GM18505 (cell line): Measurements from ENCODE around the gene ST7.
A peak's percentile ranks its signal among the peaks of the same experiment; 100 is the strongest.

Experiments
- ATAC-seq: cut with Tn5 transposase; IDR thresholded peaks from one replicate; pipeline ENCODE4 v1.9.1; 2021; ENCODE audit not compliant: unreplicated experiment
- POLR2A ChIP-seq: IDR thresholded peaks from 4 replicates; pipeline ENCODE4 v1.6.1; 2011; ENCODE audit warnings: borderline replicate concordance; ENCODE audit not compliant: insufficient read depth, insufficient read length; ENCODE audit errors: extremely low read depth

The ST7 gene

GRCh38 chr7:117012284-117012683, 59.0 kb downstream of the ST7 start:
- TF ChIP-seq POLR2A, result no peak
- ATAC-seq, result peak; percentile 7

- no peak for TF ChIP-seq POLR2A
- ATAC-seq, result no peak
These were observed 59.4 kb downstream of the ST7 start for GRCh38 chr7:117012696-117013095.

- no peak for ATAC-seq
- no peak for TF ChIP-seq POLR2A
These were observed 60.9 kb downstream of the ST7 start for GRCh38 chr7:117014099-117014656.

GRCh38 chr7:117014673-117015133, 61.4 kb downstream of the ST7 start:
- no peak for ATAC-seq
- TF ChIP-seq POLR2A, result peak; percentile 41

- no peak for TF ChIP-seq POLR2A
- ATAC-seq, result no peak
These were observed 62.2 kb downstream of the ST7 start for GRCh38 chr7:117015258-117016184.

GRCh38 chr7:117017017-117017451, 63.7 kb downstream of the ST7 start:
- ATAC-seq, result no peak
- TF ChIP-seq POLR2A, result no peak

- no peak for TF ChIP-seq POLR2A
These were observed 64.5 kb downstream of the ST7 start for GRCh38 chr7:117017702-117018266.

GRCh38 chr7:117018713-117019112, 65.4 kb downstream of the ST7 start:
- TF ChIP-seq POLR2A, result no peak
- ATAC-seq, result no peak

More at GRCh38 chr7:117017702-117018266, 64.5 kb downstream of the ST7 start:
- ATAC-seq, result no peak

GRCh38 chr7:117019287-117019686, 66.0 kb downstream of the ST7 start:
- ATAC-seq, result no peak
- no peak for TF ChIP-seq POLR2A

- ATAC-seq, result no peak
- no peak for TF ChIP-seq POLR2A
These were observed 66.7 kb downstream of the ST7 start for GRCh38 chr7:117019786-117020590.

GRCh38 chr7:117020591-117020973, 67.3 kb downstream of the ST7 start:
- ATAC-seq, result no peak
- TF ChIP-seq POLR2A, result no peak

- ATAC-seq, result no peak
- no peak for TF ChIP-seq POLR2A
These were observed 68.1 kb downstream of the ST7 start for GRCh38 chr7:117021366-117021765.

GRCh38 chr7:117021986-117022385, 68.7 kb downstream of the ST7 start:
- no peak for ATAC-seq
- TF ChIP-seq POLR2A, result no peak

GRCh38 chr7:117023325-117023854, 70.1 kb downstream of the ST7 start:
- TF ChIP-seq POLR2A, result no peak
- peak; percentile 59 for ATAC-seq

GRCh38 chr7:117024811-117025210, 71.5 kb downstream of the ST7 start:
- ATAC-seq, result no peak
- TF ChIP-seq POLR2A, result no peak
